GM12878 (cell line): ENCODE results near the gene TMEM272. TPM values are rescaled to one million over a fixed set of nuclear protein-coding genes. Genes with fewer than 3 reads are reported as not detected.

ENCODE experiments used
- BHLHE40 ChIP-seq, 2 experiments: fragments of 450-650 bp in 1 of 2; IDR thresholded peaks; 2 replicates each; pipeline ENCODE4 v1.6.1; 2011 to 2017; ENCODE audit warnings: low read depth in 2 of 2, borderline replicate concordance in 1 of 2, improper control_type of control experiment in 1 of 2, low read length in 1 of 2, mild to moderate bottlenecking in 1 of 2
- CHD2 ChIP-seq: IDR thresholded peaks from 2 replicates; pipeline ENCODE4 v1.6.1; 2011; ENCODE audit warnings: low read depth, low read length, improper control_type of control experiment, borderline replicate concordance
- EP300 ChIP-seq, 2 experiments: fragments of 150-350 bp in 1 of 2; IDR thresholded peaks; 2 replicates each; pipeline ENCODE4 v1.6.1; 2011 to 2012; ENCODE audit warnings: low read depth in 2 of 2, low read length in 2 of 2, borderline replicate concordance in 1 of 2, improper control_type of control experiment in 1 of 2, inconsistent platforms in 1 of 2; ENCODE audit not compliant: control insufficient read depth in 1 of 2
- IRF4 ChIP-seq: IDR thresholded peaks from 2 replicates; pipeline ENCODE4 v1.6.1; 2011; ENCODE audit warnings: low read depth, low read length
- MEF2B ChIP-seq: fragments of 450-650 bp; IDR thresholded peaks from 2 replicates; pipeline ENCODE4 v1.6.1; 2018; ENCODE audit warnings: mild to moderate bottlenecking, moderate library complexity; ENCODE audit not compliant: partially characterized antibody, poor library complexity, severe bottlenecking
- POLR2AphosphoS2 ChIP-seq: IDR thresholded peaks from 2 replicates; pipeline ENCODE4 v1.6.1; 2011; ENCODE audit warnings: low read depth, mild to moderate bottlenecking, low read length, improper control_type of control experiment, moderate library complexity
- RUNX3 ChIP-seq: IDR thresholded peaks from 2 replicates; pipeline ENCODE4 v1.6.1; 2012; ENCODE audit warnings: low read length, inconsistent platforms
- SMAD1 ChIP-seq: fragments of 450-650 bp; IDR thresholded peaks from 2 replicates; pipeline ENCODE4 v1.6.1; 2018; ENCODE audit warnings: mild to moderate bottlenecking, low read depth; ENCODE audit not compliant: partially characterized antibody
- TCF12 ChIP-seq: IDR thresholded peaks from 2 replicates; pipeline ENCODE4 v1.6.1; 2011; ENCODE audit warnings: low read depth, mild to moderate bottlenecking, low read length
- TCF3 ChIP-seq: IDR thresholded peaks from 2 replicates; pipeline ENCODE4 v1.6.1; 2012; ENCODE audit warnings: low read depth, mild to moderate bottlenecking, low read length, borderline replicate concordance; ENCODE audit not compliant: insufficient read depth
- YY1 ChIP-seq: IDR thresholded peaks from 2 replicates; pipeline ENCODE4 v1.6.1; 2011; ENCODE audit warnings: low read depth, mild to moderate bottlenecking, low read length
- polyA plus RNA-seq, 11 experiments: library from polyadenylated mRNA; depleted of rRNA in 4 of 11; unstranded in 6 of 11; stranded (reverse) in 5 of 11; fragments of >200 nt; fragmentation: Nextera tagmentation in 4 of 11; fragmentation: Illumina TruSeq in 1 of 11; extraction: Ambion mirVana in 4 of 11; extraction: Trizol in 1 of 11; gene quantifications; 1 replicate in 1 of 11; 2 replicates in 10 of 11; pipeline versions ENCODE4 v1.2.1 to v1.2.3, GENCODE V29; 2011 to 2016; ENCODE audit warnings: inconsistent platforms in 2 of 11, missing spikeins in 2 of 11, low read depth in 1 of 11
- total RNA-seq, 4 experiments: library from RNA; depleted of rRNA in 3 of 4; stranded (reverse); fragments of >200 nt in 3 of 4; fragmentation: Illumina TruSeq in 1 of 4; extraction: Trizol in 1 of 4; gene quantifications; 2 replicates each; pipeline versions ENCODE4 v1.2.1 to v1.2.3, GENCODE V29; 2013 to 2021
- TF ChIP-seq, protein P1 (sequence below): IDR thresholded peaks from 2 replicates; pipeline ENCODE4 v1.6.1; 2011; ENCODE audit warnings: low read depth, mild to moderate bottlenecking, low read length, moderate library complexity, borderline replicate concordance; ENCODE audit errors: extremely low read depth
- TF ChIP-seq, protein P2 (sequence below): fragments of 450-650 bp; IDR thresholded peaks from 2 replicates; pipeline ENCODE4 v1.6.1; 2016; ENCODE audit warnings: mild to moderate bottlenecking, moderate library complexity, borderline replicate concordance
- TF ChIP-seq, protein P3 (sequence below): fragments of 450-650 bp; IDR thresholded peaks from 2 replicates; pipeline ENCODE4 v1.6.1; 2017; ENCODE audit warnings: borderline replicate concordance
- TF ChIP-seq, protein P4 (sequence below): fragments of 450-650 bp; IDR thresholded peaks from 2 replicates; pipeline ENCODE4 v1.6.1; 2017; ENCODE audit warnings: mild to moderate bottlenecking, low read depth, inconsistent platforms; ENCODE audit not compliant: poor library complexity, severe bottlenecking
- TF ChIP-seq, protein P5 (sequence below): fragments of 450-650 bp; conservative IDR thresholded peaks from 2 replicates; pipeline ENCODE4 v1.6.1; 2017; ENCODE audit warnings: mild to moderate bottlenecking, moderate library complexity

The TMEM272 gene
- total and polyA plus RNA-seq, 10 of the 15 experiments (the other 5 are each of a cell fraction or from before 2014, with no cell fraction given) = 0.01 to 0.04 TPM; not detected in 8

DNA sequence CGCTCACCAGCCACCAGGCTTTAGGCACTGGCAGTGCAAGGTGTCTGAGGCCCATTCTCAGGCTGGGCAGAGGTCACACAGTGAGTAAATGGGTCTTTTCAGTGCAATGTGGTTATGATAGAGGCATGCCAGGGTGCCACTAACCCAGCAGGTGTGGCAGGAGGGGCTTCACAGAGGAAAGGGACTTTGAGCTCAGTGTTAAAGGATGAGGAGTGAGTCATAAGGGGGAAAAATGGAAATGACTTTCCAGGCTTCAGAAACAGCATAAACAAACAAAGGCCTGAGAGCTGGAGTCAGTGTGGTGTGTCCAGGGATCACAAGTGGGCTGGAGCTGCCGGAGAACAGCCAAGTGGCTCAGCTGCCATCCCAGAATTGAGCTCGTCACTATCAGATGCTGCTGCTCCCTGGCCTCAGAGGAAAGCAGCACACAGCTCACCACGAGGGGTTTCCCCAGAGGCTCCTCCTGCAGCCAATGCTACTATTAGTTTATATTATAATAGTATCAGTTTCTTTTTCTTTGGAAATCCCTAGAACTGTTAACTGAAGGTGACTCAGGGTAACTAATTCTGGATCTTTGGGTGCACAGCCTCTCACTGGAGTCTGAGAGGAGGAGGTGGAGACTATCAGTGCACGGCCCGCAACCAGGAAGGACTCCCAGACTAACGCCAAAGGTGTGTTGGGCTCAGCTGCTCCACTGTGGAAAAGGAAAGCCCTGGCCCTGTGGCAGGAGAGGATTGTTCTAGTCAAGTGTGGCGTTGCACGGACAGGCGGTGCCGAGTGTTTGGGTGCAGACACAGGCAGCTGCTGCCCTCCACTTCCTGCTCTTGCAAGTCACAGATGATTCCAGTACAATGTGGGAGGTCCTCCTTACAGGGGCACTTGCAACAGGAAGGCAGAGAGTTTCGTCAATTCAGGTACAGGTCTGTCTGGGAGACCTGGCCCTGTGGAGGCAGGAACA, 80.5 kb downstream of the TMEM272 start (continued):
- TF ChIP-seq EP300 (IDR thresholded peaks at IDR 0.05; ENCODE audit: borderline replicate concordance in 1 of 2, control insufficient read depth in 1 of 2, low read depth in 2 of 2, low read length in 2 of 2) (no peak), RUNX3 (peak; percentile 47), BHLHE40 (IDR thresholded peaks at IDR 0.05; ENCODE audit: borderline replicate concordance in 1 of 2, low read depth in 2 of 2, low read length in 1 of 2) (0 out of 4 replicates have a peak, but pooled peaks of 1 of the 2 experiments have one; percentile 13), MEF2B (peak; percentile 17), POLR2AphosphoS2 (no peak), TCF3 (no peak), TCF12 (0 out of 2 replicates have a peak, but pooled peaks have one; percentile 26), CHD2 (no peak), YY1 (0 out of 2 replicates have a peak, but pooled peaks have one; percentile 6), SMAD1 (no peak), IRF4 (no peak; the same call in 1 of the 2 replicates)
- TF ChIP-seq, protein P1, sequence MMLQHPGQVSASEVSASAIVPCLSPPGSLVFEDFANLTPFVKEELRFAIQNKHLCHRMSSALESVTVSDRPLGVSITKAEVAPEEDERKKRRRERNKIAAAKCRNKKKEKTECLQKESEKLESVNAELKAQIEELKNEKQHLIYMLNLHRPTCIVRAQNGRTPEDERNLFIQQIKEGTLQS = no peak
- TF ChIP-seq, protein P2, sequence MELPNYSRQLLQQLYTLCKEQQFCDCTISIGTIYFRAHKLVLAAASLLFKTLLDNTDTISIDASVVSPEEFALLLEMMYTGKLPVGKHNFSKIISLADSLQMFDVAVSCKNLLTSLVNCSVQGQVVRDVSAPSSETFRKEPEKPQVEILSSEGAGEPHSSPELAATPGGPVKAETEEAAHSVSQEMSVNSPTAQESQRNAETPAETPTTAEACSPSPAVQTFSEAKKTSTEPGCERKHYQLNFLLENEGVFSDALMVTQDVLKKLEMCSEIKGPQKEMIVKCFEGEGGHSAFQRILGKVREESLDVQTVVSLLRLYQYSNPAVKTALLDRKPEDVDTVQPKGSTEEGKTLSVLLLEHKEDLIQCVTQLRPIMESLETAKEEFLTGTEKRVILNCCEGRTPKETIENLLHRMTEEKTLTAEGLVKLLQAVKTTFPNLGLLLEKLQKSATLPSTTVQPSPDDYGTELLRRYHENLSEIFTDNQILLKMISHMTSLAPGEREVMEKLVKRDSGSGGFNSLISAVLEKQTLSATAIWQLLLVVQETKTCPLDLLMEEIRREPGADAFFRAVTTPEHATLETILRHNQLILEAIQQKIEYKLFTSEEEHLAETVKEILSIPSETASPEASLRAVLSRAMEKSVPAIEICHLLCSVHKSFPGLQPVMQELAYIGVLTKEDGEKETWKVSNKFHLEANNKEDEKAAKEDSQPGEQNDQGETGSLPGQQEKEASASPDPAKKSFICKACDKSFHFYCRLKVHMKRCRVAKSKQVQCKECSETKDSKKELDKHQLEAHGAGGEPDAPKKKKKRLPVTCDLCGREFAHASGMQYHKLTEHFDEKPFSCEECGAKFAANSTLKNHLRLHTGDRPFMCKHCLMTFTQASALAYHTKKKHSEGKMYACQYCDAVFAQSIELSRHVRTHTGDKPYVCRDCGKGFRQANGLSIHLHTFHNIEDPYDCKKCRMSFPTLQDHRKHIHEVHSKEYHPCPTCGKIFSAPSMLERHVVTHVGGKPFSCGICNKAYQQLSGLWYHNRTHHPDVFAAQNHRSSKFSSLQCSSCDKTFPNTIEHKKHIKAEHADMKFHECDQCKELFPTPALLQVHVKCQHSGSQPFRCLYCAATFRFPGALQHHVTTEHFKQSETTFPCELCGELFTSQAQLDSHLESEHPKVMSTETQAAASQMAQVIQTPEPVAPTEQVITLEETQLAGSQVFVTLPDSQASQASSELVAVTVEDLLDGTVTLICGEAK = no peak
- TF ChIP-seq, protein P3, sequence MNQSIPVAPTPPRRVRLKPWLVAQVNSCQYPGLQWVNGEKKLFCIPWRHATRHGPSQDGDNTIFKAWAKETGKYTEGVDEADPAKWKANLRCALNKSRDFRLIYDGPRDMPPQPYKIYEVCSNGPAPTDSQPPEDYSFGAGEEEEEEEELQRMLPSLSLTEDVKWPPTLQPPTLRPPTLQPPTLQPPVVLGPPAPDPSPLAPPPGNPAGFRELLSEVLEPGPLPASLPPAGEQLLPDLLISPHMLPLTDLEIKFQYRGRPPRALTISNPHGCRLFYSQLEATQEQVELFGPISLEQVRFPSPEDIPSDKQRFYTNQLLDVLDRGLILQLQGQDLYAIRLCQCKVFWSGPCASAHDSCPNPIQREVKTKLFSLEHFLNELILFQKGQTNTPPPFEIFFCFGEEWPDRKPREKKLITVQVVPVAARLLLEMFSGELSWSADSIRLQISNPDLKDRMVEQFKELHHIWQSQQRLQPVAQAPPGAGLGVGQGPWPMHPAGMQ = no peak
- TF ChIP-seq, protein P4, sequence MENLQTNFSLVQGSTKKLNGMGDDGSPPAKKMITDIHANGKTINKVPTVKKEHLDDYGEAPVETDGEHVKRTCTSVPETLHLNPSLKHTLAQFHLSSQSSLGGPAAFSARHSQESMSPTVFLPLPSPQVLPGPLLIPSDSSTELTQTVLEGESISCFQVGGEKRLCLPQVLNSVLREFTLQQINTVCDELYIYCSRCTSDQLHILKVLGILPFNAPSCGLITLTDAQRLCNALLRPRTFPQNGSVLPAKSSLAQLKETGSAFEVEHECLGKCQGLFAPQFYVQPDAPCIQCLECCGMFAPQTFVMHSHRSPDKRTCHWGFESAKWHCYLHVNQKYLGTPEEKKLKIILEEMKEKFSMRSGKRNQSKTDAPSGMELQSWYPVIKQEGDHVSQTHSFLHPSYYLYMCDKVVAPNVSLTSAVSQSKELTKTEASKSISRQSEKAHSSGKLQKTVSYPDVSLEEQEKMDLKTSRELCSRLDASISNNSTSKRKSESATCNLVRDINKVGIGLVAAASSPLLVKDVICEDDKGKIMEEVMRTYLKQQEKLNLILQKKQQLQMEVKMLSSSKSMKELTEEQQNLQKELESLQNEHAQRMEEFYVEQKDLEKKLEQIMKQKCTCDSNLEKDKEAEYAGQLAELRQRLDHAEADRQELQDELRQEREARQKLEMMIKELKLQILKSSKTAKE = no peak
- TF ChIP-seq, protein P5, sequence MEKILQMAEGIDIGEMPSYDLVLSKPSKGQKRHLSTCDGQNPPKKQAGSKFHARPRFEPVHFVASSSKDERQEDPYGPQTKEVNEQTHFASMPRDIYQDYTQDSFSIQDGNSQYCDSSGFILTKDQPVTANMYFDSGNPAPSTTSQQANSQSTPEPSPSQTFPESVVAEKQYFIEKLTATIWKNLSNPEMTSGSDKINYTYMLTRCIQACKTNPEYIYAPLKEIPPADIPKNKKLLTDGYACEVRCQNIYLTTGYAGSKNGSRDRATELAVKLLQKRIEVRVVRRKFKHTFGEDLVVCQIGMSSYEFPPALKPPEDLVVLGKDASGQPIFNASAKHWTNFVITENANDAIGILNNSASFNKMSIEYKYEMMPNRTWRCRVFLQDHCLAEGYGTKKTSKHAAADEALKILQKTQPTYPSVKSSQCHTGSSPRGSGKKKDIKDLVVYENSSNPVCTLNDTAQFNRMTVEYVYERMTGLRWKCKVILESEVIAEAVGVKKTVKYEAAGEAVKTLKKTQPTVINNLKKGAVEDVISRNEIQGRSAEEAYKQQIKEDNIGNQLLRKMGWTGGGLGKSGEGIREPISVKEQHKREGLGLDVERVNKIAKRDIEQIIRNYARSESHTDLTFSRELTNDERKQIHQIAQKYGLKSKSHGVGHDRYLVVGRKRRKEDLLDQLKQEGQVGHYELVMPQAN = 0 out of 2 replicates have a peak, but pooled peaks have one; percentile 37
